HG03439 (cell line): ENCODE data around the gene PCDHAC1.
"Not testable (repeated sequence)": the region's sequence is repeated elsewhere in the genome, so short reads cannot be mapped to it uniquely, and the experiment has no call there.

ENCODE experiments used
- ATAC-seq: cut with Tn5 transposase; IDR thresholded peaks from one replicate; pipeline ENCODE4 v1.9.1; 2021; ENCODE audit warnings: mild to moderate bottlenecking, moderate library complexity; ENCODE audit not compliant: unreplicated experiment

PCDHAC1 gene, protein sequence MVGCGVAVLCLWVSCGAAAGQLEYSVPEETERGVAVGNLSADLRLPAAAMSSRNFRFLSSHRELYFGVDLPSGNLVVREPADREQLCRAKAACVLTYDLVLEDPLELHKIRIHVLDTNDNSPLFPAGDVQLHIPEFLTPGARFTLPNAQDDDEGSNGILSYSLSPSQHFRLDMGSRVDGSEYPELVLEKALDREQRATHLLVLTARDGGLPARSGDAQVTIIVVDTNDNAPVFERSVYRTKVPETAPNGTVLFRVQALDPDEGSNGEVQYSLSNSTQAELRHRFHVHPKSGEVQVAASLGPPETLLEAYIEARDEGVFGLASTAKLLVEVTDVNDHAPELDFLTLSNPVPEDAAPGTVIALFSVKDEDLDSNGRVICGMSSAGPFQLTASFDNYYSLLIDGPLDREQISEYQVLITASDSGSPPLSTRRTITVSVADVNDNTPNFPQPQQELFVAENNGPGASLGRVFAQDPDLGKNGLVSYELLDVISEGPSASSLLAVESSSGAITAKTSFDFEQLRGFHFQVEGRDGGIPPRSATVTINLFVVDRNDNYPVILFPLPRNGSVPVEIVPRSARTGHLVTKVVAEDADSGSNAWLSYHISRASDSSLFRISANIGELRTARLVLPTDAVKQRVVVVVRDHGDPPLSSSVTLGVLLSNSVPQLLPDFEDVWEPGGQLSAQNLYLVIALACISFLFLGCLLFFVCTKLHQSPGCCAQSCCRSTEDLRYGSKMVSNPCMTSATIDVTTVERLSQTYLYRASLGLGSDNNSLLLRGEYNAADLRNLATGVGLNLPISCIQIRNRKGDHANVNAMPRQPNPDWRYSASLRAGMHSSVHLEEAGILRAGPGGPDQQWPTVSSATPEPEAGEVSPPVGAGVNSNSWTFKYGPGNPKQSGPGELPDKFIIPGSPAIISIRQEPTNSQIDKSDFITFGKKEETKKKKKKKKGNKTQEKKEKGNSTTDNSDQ

DNA sequence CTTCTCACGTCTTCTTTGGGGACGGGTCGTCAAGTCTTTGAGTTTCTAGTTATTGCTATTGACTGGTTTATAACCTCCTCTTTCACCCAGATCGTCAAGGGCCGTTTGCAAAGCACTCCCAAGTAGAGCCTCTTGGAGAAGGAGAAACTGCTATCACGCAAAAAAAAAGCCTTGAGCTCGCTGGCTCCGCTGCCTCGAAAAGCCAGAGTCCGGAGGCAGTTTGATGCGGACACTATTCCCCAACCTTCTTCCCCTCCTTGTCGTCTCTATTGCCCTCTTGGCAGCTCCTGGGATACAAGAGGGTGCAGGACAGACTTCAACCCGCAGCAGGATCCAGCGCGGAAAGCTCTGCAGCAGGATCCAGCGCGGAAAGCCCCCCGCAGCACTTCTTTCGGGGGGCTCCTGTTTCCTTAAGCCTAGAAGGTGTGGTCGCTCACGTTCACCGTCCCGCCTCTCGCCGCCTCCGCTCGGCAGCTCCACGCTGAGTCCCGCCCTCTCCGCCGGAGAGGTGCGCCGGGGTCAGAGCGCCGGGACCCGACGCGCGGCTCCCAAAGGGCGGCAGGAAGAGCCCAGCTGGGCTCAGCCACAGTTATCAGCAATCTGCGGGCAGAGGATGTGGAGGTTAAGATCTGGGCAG, at the start of gene PCDHAC1:
Gene PCDHAC1 (plus strand): TSS at position 494 of the 637 bp plus-strand sequence. CDS start 594 bp downstream, outside the sequence.
- no peak for ATAC-seq

DNA sequence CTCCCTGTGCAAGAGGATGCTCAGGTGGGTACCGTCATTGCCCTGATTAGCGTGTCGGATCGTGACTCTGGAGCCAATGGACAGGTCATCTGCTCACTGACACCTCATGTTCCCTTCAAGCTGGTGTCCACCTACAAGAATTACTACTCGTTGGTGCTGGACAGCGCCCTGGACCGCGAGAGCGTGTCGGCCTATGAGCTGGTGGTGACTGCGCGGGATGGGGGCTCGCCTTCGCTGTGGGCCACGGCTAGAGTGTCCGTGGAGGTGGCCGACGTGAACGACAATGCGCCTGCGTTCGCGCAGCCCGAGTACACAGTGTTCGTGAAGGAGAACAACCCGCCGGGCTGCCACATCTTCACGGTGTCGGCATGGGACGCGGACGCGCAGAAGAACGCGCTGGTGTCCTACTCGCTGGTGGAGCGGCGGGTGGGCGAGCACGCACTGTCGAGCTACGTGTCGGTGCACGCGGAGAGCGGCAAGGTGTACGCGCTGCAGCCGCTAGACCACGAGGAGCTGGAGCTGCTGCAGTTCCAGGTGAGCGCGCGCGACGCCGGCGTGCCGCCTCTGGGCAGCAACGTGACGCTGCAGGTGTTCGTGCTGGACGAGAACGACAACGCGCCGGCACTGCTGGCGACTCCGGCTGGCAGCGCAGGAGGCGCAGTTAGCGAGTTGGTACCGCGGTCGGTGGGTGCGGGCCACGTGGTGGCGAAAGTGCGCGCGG, 49.4 kb upstream of the PCDHAC1 start:
- ATAC-seq = not testable (repeated sequence)

DNA sequence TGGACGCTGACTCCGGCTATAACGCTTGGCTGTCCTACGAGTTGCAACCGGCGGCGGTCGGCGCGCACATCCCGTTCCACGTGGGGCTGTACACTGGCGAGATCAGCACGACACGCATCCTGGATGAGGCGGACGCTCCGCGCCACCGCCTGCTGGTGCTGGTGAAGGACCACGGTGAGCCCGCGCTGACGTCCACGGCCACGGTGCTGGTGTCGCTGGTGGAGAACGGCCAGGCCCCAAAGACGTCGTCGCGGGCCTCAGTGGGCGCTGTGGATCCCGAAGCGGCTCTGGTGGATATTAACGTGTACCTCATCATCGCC, 48.9 kb upstream of the PCDHAC1 start:
- no peak for ATAC-seq

DNA sequence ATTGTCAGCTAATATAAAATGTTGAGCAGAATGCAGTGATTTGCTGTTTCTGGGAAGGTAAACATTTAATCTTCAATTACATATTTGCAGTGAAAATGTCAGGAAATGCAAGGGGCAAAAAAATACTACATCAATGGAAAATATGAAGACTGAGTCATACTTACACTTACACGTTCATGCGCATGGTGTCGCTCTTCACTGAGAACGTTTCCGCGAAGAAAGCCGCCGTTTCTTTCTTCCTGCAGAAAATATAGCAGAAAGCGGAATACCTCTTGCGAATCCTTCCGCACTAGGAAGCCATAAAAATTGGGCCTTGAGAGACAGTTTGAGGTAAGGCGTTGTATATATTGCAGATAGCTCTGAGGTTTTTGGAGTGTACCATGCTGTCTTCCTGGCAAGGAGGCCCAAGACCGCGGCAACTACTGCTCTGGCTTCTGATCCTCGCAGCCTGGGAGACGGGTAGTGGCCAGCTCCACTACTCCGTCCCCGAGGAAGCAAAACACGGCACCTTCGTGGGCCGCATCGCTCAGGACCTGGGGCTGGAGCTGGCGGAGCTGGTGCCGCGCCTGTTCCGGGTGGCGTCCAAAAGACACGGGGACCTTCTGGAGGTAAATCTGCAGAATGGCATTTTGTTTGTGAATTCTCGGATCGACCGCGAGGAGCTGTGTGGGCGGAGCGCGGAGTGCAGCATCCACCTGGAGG, 44.1 kb upstream of the PCDHAC1 start, which contains the start of gene PCDHA13:
Gene PCDHA13 (plus strand): TSS at position 236 of the 702 bp plus-strand sequence. CDS start 145 bp downstream, at position 381.
- no peak for ATAC-seq

DNA sequence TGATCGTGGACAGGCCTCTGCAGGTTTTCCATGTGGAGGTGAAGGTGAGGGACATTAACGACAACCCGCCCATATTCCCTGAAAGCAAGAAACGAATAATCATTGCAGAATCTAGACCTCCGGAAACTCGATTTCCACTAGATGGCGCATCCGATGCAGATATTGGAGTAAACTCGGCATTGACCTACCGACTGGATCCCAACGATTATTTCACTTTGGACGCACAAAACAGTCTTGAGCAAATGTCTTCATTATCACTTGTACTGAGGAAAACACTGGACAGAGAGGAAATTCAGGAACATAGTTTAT, 43.6 kb upstream of the PCDHAC1 start:
- ATAC-seq = no peak

DNA sequence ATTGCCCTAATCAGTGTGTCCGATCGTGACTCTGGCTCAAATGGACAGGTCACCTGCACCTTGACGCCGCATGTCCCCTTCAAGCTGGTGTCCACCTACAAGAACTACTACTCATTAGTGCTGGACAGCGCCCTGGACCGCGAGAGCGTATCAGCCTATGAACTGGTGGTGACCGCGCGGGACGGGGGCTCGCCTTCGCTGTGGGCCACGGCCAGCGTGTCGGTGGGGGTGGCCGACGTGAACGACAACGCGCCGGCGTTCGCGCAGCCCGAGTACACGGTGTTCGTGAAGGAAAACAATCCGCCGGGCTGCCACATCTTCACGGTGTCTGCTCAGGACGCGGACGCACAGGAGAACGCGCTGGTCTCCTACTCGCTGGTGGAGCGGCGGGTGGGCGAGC, 42.7 kb upstream of the PCDHAC1 start:
- ATAC-seq = no peak

DNA sequence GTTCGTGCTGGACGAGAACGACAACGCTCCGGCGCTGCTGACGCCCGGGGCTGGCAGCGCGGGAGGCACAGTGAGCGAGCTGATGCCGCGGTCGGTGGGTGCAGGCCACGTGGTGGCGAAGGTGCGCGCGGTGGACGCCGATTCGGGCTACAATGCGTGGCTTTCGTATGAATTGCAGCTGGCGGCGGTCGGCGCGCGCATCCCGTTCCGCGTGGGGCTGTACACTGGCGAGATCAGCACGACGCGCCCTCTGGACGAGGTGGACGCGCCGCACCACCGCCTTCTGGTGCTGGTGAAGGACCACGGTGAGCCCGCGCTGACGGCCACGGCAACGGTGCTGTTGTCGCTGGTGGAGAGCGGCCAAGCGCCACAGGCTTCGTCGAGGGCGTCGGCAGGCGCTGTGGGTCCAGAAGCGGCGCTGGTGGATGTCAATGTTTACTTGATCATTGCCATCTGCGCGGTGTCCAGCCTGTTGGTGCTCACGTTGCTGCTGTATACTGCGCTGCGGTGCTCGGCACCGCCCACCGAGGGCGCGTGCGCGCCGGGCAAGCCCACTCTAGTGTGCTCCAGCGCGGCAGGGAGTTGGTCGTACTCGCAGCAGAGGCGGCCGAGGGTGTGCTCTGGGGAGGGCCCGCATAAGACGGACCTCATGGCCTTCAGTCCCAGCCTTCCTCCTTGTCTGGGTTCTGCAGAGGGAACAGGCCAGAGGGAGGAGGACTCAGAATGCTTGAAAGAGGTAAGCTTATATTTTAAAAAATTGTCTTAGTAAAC, 42.0 kb upstream of the PCDHAC1 start:
- ATAC-seq = no peak

DNA sequence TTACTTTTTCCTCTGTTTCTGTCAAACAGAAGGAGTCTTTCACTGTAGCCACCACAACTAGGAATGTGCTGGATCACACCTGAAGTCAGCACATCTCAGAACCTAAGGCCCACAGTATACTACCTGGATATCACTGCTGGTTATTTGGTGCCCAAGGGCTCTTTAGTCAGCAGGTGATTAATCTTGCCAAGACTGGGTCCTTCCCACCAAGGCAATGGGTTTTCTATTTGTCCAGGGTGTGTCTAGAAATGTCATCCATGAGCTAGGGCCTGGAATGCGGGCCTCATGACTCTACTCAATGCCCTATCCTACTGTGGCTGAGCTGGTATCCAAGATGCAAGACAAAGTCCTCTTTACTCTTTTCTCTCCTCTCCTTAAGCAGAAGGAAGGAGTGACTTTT, 9.8 kb upstream of the PCDHAC1 start:
- ATAC-seq = no peak

DNA sequence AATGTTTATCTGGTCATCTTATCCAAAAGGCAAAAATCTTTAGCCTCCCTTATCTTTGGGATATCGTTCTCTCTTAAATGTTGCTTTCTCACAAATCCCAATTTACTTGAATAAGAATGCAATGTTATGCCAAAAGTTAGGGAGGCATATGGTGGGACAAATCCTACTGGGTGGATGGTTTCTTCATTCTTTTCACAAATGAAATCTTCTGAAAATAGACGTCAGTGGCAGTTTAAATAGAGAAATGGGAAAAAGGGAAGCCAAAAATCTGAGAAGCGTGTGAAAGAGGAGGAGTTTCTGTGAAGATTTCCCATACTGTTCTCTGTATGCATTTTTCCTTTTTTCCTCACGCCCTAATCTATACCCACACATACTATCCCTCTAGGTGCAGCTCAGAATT, 2.5 kb upstream of the PCDHAC1 start:
- ATAC-seq = no peak

DNA sequence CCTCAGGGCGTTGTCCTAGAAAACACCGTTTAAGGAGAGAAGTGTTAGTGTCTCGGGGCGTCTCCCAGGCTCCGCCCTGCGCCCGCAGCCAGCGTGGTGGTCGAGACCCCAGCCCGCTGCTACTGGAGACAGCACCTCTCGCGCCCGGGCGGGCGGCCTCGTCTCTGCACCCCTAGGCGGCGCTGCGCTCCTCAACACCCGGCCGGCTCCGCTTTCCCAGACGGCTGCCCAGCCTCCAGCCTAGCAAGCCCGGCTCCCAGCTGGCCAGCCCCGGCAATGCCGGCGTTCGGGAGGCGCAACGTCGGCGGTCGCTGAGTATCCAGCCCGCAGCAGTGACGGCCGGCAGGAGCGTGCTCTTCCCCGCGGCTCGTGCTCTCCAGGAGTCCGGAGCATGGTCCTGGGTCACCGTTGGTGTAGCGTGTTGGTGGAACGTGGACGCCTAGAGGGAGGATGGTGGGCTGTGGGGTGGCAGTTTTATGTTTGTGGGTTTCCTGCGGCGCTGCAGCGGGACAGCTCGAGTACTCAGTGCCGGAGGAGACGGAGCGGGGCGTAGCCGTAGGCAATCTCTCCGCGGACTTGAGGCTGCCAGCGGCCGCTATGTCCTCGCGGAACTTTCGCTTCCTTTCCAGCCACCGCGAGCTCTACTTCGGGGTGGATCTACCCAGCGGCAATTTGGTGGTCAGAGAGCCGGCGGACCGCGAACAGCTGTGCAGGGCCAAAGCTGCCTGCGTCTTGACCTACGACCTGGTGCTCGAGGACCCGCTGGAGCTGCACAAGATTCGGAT, 536 bp downstream of the PCDHAC1 start:
- ATAC-seq = no peak

DNA sequence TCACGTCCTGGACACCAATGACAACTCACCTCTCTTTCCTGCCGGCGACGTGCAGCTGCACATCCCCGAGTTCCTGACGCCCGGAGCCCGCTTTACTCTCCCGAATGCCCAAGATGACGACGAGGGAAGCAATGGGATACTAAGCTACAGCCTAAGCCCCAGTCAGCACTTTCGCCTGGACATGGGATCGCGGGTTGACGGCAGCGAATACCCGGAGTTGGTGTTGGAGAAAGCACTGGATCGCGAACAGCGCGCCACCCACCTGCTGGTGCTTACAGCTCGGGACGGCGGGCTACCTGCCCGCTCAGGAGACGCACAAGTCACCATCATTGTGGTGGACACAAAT, 1.1 kb downstream of the PCDHAC1 start:
- ATAC-seq = no peak

DNA sequence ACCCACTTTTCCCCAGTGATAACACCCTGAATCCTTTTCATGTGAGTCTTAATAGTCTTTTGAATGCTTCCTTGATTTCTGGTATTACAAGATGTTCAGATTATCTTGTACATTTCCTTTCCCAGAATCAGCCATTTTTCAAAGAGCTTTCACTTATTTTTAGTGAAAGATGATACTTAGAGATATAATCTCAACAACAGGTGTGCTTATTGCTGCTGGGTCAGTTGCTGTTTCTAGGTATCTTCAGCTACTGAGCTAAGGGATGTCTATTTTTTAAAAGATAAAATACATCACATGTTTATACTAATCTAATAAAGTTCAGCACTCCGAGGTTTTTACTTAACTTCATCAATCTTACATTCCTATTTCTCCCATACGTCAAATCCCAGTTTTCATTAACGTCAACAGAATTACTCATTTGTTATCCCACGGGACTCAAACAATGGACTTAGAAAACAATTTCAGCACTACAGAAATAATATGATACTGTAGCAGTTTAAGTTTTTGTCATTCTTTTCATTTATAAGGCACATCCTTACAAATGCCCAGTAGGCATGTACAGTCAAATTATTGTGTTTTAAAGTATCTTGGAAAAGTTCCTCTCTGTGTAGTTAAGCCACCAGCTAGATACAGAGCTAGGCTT, 9.0 kb downstream of the PCDHAC1 start:
- ATAC-seq = no peak

DNA sequence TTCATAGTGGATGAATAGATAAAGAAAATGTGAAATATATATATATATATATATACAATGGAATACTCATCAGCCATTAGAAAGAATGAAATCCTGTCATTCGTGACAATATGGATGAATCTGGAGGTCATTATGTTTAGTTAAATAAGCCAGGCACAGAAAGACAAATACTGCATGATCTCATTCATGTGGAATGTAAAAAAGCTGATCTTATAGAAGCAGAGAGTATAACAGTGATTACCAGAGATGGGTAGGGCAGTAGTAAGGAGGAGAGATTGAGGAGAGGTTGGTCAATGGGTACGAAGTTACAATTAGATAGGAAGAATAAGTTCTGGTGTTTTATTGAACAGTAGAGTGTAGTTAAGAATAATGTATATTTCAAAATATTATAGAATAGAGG, 20.5 kb downstream of the PCDHAC1 start:
- no peak for ATAC-seq

DNA sequence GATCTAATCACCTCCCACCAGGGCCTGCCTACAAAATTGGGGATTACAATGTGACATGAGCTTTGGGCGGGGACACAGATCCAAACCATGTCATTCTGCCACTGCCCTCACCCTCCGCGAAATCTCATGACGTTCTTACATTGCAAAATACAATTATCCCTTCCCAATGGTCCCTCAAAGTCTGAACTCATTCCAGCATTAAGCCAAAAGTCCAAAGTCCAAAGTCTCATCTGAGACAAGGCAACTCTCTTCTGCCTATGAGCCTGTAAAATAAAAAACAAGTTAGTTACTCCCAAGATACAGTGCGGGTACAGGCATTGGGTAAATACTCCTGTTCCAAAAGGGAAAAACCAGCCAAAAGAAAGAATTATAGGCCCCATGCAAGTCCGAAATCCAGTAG, 25.5 kb downstream of the PCDHAC1 start:
- ATAC-seq = no peak

DNA sequence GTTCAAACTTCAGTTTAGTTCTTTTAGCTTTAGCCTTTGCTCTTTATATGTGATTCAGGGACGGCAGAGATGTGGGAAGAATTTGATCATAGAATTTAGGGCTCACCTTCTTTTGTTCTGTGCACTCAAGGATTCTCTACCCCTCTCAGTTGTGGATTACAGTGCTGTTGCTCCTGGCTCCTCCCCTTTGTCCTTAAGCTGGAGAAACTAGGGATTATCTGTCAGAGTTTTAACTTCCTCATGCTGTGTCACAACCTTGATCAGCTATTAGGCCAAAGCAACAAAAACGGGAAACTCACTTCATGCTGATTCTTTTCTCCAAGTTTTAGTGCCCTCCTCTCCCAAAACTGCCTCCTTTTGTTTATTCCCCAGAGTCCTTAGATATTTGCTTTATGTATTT, 27.1 kb downstream of the PCDHAC1 start:
- ATAC-seq = no peak

DNA sequence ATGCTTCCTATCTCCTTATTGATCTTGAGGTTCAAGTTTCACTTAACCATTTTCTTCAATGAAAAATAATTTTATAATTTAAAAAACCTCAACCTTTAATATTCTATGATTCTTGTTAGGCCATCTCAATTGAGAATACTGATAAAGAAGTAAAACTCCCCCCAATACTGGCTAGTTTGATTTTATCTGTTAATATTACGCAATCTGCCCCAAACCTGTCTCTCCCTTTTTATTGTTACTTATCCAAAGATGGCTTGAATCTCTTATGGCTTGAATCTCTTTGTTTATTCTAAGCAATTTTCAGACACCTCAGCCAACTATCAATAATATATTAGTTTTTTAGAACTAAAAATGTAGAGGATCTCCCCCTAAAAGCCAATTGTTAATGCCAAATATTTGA, 36.1 kb downstream of the PCDHAC1 start:
- no peak for ATAC-seq

DNA sequence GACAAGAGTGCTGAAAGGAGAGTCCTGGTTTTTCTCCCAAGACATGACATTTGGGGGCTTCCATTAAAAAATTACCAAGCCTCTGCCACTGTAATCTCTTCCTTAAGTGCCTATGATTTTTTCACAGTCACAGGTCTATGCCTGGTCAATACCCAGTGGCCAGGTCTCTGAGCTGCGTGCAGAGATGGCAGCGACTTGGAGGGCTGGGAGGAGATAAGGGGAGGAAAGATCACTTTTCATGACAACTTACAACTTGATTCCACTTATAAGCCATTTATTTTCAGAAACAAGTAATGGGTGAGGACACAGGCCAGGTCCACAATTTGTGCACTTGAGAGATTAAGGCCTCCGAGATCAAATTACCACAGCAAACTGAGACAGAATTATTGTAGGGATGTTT, 38.3 kb downstream of the PCDHAC1 start:
- no peak for ATAC-seq

DNA sequence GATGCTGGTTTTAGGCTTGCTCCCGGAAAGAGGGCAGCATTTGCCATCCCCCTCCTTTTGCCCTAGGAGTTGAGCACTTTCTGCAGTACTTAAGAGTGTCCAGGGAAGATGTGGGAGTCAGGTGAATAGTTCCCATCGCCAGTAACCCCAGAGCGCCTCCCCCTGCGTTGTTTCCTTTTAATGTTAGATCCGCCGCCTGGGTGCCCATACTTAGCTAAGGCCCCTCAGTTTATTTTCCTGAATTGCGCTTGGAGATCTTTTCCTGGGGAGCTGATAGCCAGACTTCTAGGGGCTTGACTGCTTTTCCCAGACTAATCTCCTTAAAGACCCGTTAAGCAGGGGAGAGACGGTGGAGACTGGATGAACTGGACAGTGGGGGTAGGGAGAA, 39.8 kb downstream of the PCDHAC1 start:
- ATAC-seq = no peak
